K562 (cell line): ENCODE data around the gene RSPH1. TPM values are rescaled to one million over a fixed set of nuclear protein-coding genes. Genes with fewer than 3 reads are reported as not detected.

Experiments
- ADNP ChIP-seq: fragments of 200-800 bp; sonication (Bioruptor generic); IDR thresholded peaks from 2 replicates; pipeline ENCODE4 v1.6.1; 2016; ENCODE audit warnings: missing genetic modification characterization, missing compliant biosample characterization
- EZH2 ChIP-seq: IDR thresholded peaks from 2 replicates; pipeline ENCODE4 v1.6.1; 2012; ENCODE audit warnings: low read depth, mild to moderate bottlenecking, inconsistent platforms, low read length, borderline replicate concordance
- JUNB ChIP-seq: fragments of 450-650 bp; formaldehyde crosslinking; conservative IDR thresholded peaks from 2 replicates; pipeline ENCODE4 v1.4.0; 2020; ENCODE audit warnings: mild to moderate bottlenecking
- KDM5B ChIP-seq: fragments of 200-600 bp; sonication (generic); IDR thresholded peaks from 2 replicates; pipeline ENCODE4 v1.6.1; 2012; ENCODE audit warnings: low read depth, mild to moderate bottlenecking, moderate library complexity, low read length, control low read depth, inconsistent platforms; ENCODE audit not compliant: insufficient replicate concordance
- MAZ ChIP-seq, 2 experiments: fragments of 450-650 bp in 1 of 2; sonication (generic) in 1 of 2; formaldehyde crosslinking; IDR thresholded peaks in 1 of 2; conservative IDR thresholded peaks in 1 of 2; 2 replicates each; pipeline versions ENCODE4 v1.4.0 to v1.5.0; 2020; ENCODE audit warnings: mild to moderate bottlenecking in 1 of 2, missing genetic modification reagents in 1 of 2
- MCM2 ChIP-seq: fragments of 450-650 bp; IDR thresholded peaks from 2 replicates; pipeline ENCODE4 v1.6.1; 2017; ENCODE audit warnings: low read depth, mild to moderate bottlenecking
- MTF1 ChIP-seq: fragments of 250-450 bp; sonication (Bioruptor Pico); IDR thresholded peaks from 2 replicates; pipeline ENCODE4 v1.9.0; 2021; ENCODE audit warnings: moderate library complexity, mild to moderate bottlenecking, inconsistent platforms, borderline replicate concordance
- MYC ChIP-seq, 2 experiments: fragments of 250-450 bp in 1 of 2; sonication (Bioruptor Pico) in 1 of 2; IDR thresholded peaks; 2 replicates each; pipeline versions ENCODE4 v1.5.1 to v1.6.1; 2012 to 2021; ENCODE audit warnings: low read depth in 2 of 2, borderline replicate concordance in 1 of 2, improper control_type of control experiment in 1 of 2, low read length in 1 of 2, mild to moderate bottlenecking in 1 of 2, moderate library complexity in 1 of 2
- NCOA6 ChIP-seq: fragments of 450-650 bp; IDR thresholded peaks from 2 replicates; pipeline ENCODE4 v1.6.1; 2017; ENCODE audit warnings: mild to moderate bottlenecking
- NR2C1 ChIP-seq, 2 experiments: fragments of 450-650 bp; IDR thresholded peaks; 2 replicates each; pipeline ENCODE4 v1.6.1; 2017; ENCODE audit warnings: mild to moderate bottlenecking in 2 of 2, antibody characterized with exemption in 1 of 2, inconsistent platforms in 1 of 2, missing compliant biosample characterization in 1 of 2, missing genetic modification characterization in 1 of 2
- PTTG1 ChIP-seq: fragments of 450-650 bp; IDR thresholded peaks from 2 replicates; pipeline ENCODE4 v1.6.1; 2016; ENCODE audit warnings: low read depth, mild to moderate bottlenecking, missing genetic modification characterization, missing compliant biosample characterization
- RBFOX2 ChIP-seq: fragments of 200-400 bp; formaldehyde crosslinking; IDR thresholded peaks from 2 replicates; pipeline ENCODE4 v1.6.1; 2017; ENCODE audit warnings: low read depth, mild to moderate bottlenecking, low read length, moderate library complexity
- RBM22 ChIP-seq: fragments of 200-400 bp; formaldehyde crosslinking; IDR thresholded peaks from 2 replicates; pipeline ENCODE4 v1.6.1; 2018; ENCODE audit warnings: low read length, low read depth; ENCODE audit not compliant: poor library complexity, severe bottlenecking
- RFX5 ChIP-seq: IDR thresholded peaks from 2 replicates; pipeline ENCODE4 v1.6.1; 2011; ENCODE audit warnings: low read depth, mild to moderate bottlenecking, improper control_type of control experiment, low read length
- SMARCA5 ChIP-seq: fragments of 450-650 bp; IDR thresholded peaks from 2 replicates; pipeline ENCODE4 v1.6.1; 2016
- TBP ChIP-seq: optimal IDR thresholded peaks from 2 replicates; pipeline ENCODE3; 2011; ENCODE audit warnings: low read depth, low read length, improper control_type of control experiment
- USF2 ChIP-seq: sonication (generic); formaldehyde crosslinking; IDR thresholded peaks from 2 replicates; pipeline ENCODE4 v1.5.0; 2020; ENCODE audit warnings: missing genetic modification reagents
- ZNF133 ChIP-seq: fragments of 250-450 bp; sonication (Bioruptor Pico); IDR thresholded peaks from 2 replicates; pipeline ENCODE4 v1.4.0; 2020; ENCODE audit warnings: mild to moderate bottlenecking
- ZNF140 ChIP-seq: fragments of 250-450 bp; sonication (Bioruptor Pico); IDR thresholded peaks from 2 replicates; pipeline ENCODE4 v1.8.0; 2021; ENCODE audit warnings: moderate library complexity, mild to moderate bottlenecking, inconsistent platforms
- ZNF263 ChIP-seq: sonication (generic); formaldehyde crosslinking; IDR thresholded peaks from 2 replicates; pipeline ENCODE4 v1.8.0; 2022; ENCODE audit warnings: mild to moderate bottlenecking, missing genetic modification reagents, borderline replicate concordance
- ZNF354B ChIP-seq: fragments of 250-450 bp; sonication (Bioruptor Pico); IDR thresholded peaks from 2 replicates; pipeline ENCODE4 v1.4.0; 2020
- ZNF41 ChIP-seq: fragments of 250-450 bp; sonication (Bioruptor Pico); conservative IDR thresholded peaks from 2 replicates; pipeline ENCODE4 v1.4.0; 2020; ENCODE audit warnings: mild to moderate bottlenecking
- polyA plus RNA-seq, 8 experiments: library from polyadenylated mRNA; depleted of rRNA in 4 of 8; stranded (reverse) in 5 of 8; unstranded in 3 of 8; fragments of >200 nt; fragmentation: Nextera tagmentation in 2 of 8; fragmentation: Illumina TruSeq in 1 of 8; extraction: Ambion mirVana in 2 of 8; extraction: Trizol in 1 of 8; gene quantifications; 2 replicates each; pipeline versions ENCODE4 v1.2.1 to v1.2.3, GENCODE V29; 2011 to 2014; ENCODE audit warnings: inconsistent platforms in 1 of 8, missing spikeins in 1 of 8
- total RNA-seq, 7 experiments: library from RNA; depleted of rRNA in 6 of 7; stranded (reverse); fragments of >200 nt in 6 of 7; fragmentation: Illumina TruSeq in 2 of 7; extraction: Trizol in 2 of 7; gene quantifications; 2 replicates each; pipeline versions ENCODE4 v1.2.1 to v1.2.3, GENCODE V29; 2011 to 2021; ENCODE audit warnings: low replicate concordance in 1 of 7
- TF ChIP-seq, protein P1 (sequence below): fragments of 150-350 bp; conservative IDR thresholded peaks from 2 replicates; pipeline ENCODE4 v1.6.1; 2014; ENCODE audit warnings: low read length
- TF ChIP-seq, protein P2 (sequence below): fragments of 250-450 bp; sonication (Bioruptor Pico); IDR thresholded peaks from 2 replicates; pipeline ENCODE4 v1.8.0; 2022; ENCODE audit warnings: inconsistent platforms

RSPH1 gene
- total and polyA plus RNA-seq, 9 of the 15 experiments (the other 6 are each of a cell fraction or from before 2014, with no cell fraction given) = 0.17 TPM; not detected in 8

GRCh38 chr21:42433946-42434551 lies 62.0 kb downstream of the RSPH1 start (continued):
- TF ChIP-seq NR2C1 (IDR thresholded peaks at IDR 0.05) = no peak
- no peak for TF ChIP-seq NR2C1 (tag; IDR thresholded peaks at IDR 0.05)
- 0 out of 4 replicates have a peak, but pooled peaks of 1 of the 2 experiments have one; percentile 44 for TF ChIP-seq MAZ (CRISPR knock-in tag; conservative IDR thresholded peaks at IDR 0.05 in 1 of 2, IDR thresholded peaks at IDR 0.05 in 1 of 2)
- TF ChIP-seq RBFOX2 = no peak
- TF ChIP-seq RFX5 = no peak
- TF ChIP-seq ZNF133 (CRISPR knock-in tag) = no peak
- no peak for TF ChIP-seq ZNF41 (CRISPR knock-in tag)
- TF ChIP-seq ZNF140 (CRISPR knock-in tag) = no peak
- TF ChIP-seq, protein P1, sequence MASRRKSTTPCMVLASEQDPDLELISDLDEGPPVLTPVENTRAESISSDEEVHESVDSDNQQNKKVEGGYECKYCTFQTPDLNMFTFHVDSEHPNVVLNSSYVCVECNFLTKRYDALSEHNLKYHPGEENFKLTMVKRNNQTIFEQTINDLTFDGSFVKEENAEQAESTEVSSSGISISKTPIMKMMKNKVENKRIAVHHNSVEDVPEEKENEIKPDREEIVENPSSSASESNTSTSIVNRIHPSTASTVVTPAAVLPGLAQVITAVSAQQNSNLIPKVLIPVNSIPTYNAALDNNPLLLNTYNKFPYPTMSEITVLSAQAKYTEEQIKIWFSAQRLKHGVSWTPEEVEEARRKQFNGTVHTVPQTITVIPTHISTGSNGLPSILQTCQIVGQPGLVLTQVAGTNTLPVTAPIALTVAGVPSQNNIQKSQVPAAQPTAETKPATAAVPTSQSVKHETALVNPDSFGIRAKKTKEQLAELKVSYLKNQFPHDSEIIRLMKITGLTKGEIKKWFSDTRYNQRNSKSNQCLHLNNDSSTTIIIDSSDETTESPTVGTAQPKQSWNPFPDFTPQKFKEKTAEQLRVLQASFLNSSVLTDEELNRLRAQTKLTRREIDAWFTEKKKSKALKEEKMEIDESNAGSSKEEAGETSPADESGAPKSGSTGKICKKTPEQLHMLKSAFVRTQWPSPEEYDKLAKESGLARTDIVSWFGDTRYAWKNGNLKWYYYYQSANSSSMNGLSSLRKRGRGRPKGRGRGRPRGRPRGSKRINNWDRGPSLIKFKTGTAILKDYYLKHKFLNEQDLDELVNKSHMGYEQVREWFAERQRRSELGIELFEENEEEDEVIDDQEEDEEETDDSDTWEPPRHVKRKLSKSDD = no peak
- TF ChIP-seq ADNP (tag) = no peak
- TF ChIP-seq KDM5B = no peak
- no peak for TF ChIP-seq NCOA6
- TF ChIP-seq PTTG1 (tag) = no peak
- TF ChIP-seq, protein P2, sequence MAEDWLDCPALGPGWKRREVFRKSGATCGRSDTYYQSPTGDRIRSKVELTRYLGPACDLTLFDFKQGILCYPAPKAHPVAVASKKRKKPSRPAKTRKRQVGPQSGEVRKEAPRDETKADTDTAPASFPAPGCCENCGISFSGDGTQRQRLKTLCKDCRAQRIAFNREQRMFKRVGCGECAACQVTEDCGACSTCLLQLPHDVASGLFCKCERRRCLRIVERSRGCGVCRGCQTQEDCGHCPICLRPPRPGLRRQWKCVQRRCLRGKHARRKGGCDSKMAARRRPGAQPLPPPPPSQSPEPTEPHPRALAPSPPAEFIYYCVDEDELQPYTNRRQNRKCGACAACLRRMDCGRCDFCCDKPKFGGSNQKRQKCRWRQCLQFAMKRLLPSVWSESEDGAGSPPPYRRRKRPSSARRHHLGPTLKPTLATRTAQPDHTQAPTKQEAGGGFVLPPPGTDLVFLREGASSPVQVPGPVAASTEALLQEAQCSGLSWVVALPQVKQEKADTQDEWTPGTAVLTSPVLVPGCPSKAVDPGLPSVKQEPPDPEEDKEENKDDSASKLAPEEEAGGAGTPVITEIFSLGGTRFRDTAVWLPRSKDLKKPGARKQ (CRISPR knock-in tag) = no peak
- TF ChIP-seq RBM22 = no peak
- TF ChIP-seq MYC (IDR thresholded peaks at IDR 0.05; ENCODE audit: low read depth, low read length) = peak; percentile 64
- no peak for TF ChIP-seq MYC (CRISPR knock-in tag; IDR thresholded peaks at IDR 0.05; ENCODE audit: borderline replicate concordance, low read depth)
- TF ChIP-seq SMARCA5 = no peak
- no peak for TF ChIP-seq ZNF354B (CRISPR knock-in tag)
- TF ChIP-seq MCM2 = no peak
- no peak for TF ChIP-seq JUNB (CRISPR knock-in tag)
- TF ChIP-seq EZH2 = no peak
- no peak for TF ChIP-seq ZNF263
- no peak for TF ChIP-seq MTF1 (CRISPR knock-in tag)
- no peak for TF ChIP-seq USF2 (CRISPR knock-in tag)
- no peak for TF ChIP-seq TBP
